Measurements from ENCODE around the gene ZNF552.
A peak's percentile ranks its signal among the peaks of the same experiment; 100 is the strongest.
"Not testable (repeated sequence)": the region's sequence is repeated elsewhere in the genome, so short reads cannot be mapped to it uniquely, and the experiment has no call there.

ZNF552 gene

DNA sequence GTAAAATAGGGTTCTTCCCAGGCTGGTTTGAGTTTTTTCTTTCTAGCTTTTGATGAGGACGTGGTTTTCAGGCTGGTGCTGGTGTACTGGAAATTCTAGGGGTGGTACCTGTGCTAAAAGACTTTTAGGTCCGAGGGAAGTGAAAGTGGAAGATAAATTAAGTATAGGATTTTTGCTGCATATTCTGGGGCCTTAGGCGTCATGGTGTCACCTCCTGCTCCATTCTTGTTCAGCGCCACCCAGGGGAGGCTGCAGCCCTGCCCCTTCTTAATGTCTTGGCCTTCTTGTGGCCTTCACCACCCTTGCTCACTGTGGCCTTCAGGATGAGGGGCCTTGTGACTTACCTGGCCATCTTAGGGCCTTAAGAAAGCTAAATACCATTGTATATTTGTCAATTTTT is 12.4 kb downstream of the ZNF552 start:
- Histone ChIP-seq H3K36me3 (ENCODE audit: insufficient read depth, low read length) (peaks cover 21% of the 10 kb centered on the region), H3K4me3 (ENCODE audit: low read depth in 1 of 2, low read length in 2 of 2) (no peak overlapping the region), H4K20me1 (ENCODE audit: insufficient read depth, low read length) (no peaks in the 10 kb centered on the region), H3K27ac (ENCODE audit: low read length) (no peak overlapping the region), H3K4me1 (ENCODE audit: insufficient read depth, low read length) (no peaks in the 10 kb centered on the region), H3K27me3 (ENCODE audit: insufficient read depth, low read length, poor library complexity) (no peaks in the 10 kb centered on the region), H3K9me3 (ENCODE audit: insufficient read depth, low read length, severe bottlenecking) (no peaks in the 10 kb centered on the region), H3K4me2 (ENCODE audit: insufficient read depth, low read length) (no peak overlapping the region), H3K9ac (ENCODE audit: low read depth, low read length) (no peak overlapping the region), H2AFZ (ENCODE audit: low read depth, low read length) (no peak overlapping the region), H3K79me2 (ENCODE audit: insufficient read depth, low read length) (peaks cover 50% of the 10 kb centered on the region)
- DNase-seq (no peak), ATAC-seq (ENCODE audit: insufficient read depth, low read depth) (no peak)
- TF ChIP-seq EZH2 (IDR thresholded peaks at IDR 0.05; ENCODE audit: borderline replicate concordance, low read depth, low read length, severe bottlenecking): no peak
- TF ChIP-seq, protein P1, sequence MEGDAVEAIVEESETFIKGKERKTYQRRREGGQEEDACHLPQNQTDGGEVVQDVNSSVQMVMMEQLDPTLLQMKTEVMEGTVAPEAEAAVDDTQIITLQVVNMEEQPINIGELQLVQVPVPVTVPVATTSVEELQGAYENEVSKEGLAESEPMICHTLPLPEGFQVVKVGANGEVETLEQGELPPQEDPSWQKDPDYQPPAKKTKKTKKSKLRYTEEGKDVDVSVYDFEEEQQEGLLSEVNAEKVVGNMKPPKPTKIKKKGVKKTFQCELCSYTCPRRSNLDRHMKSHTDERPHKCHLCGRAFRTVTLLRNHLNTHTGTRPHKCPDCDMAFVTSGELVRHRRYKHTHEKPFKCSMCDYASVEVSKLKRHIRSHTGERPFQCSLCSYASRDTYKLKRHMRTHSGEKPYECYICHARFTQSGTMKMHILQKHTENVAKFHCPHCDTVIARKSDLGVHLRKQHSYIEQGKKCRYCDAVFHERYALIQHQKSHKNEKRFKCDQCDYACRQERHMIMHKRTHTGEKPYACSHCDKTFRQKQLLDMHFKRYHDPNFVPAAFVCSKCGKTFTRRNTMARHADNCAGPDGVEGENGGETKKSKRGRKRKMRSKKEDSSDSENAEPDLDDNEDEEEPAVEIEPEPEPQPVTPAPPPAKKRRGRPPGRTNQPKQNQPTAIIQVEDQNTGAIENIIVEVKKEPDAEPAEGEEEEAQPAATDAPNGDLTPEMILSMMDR (IDR thresholded peaks at IDR 0.05; ENCODE audit: borderline replicate concordance, extremely low read depth, low read length, poor library complexity, severe bottlenecking): no peak

DNA sequence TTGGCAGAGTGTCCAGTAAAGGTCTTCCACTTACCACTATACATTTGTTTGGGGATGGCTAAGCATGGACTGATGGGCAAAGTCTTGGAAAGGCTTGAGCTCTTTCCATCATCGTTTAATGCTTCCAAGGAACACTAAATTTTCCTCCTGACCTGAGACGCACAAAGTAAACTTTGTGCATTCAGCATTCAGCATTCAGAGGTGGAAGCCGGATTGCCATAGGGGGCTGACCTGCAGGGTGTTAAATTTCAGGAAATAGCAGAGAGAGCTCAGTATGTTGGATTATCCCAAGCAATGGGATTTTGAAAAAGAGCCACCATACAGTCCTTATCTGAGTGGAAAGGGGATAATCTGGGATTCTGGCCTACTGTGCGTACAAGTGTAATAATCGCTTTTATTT is 14.0 kb downstream of the ZNF552 start:
- no peak overlapping the region for H3K27ac ChIP-seq (ENCODE audit: low read length)
- H3K9me3 ChIP-seq (ENCODE audit: insufficient read depth, low read length, severe bottlenecking): no peaks in the 10 kb centered on the region
- H3K4me2 ChIP-seq (ENCODE audit: insufficient read depth, low read length): no peak overlapping the region
- H3K36me3 ChIP-seq (ENCODE audit: insufficient read depth, low read length): peaks cover 20% of the 10 kb centered on the region
- TF ChIP-seq, protein P1 (IDR thresholded peaks at IDR 0.05; ENCODE audit: borderline replicate concordance, extremely low read depth, low read length, poor library complexity, severe bottlenecking): no peak
- TF ChIP-seq EZH2 (IDR thresholded peaks at IDR 0.05; ENCODE audit: borderline replicate concordance, low read depth, low read length, severe bottlenecking): no peak
- ATAC-seq (ENCODE audit: insufficient read depth, low read depth) (no peak), DNase-seq (no peak)
- no peak overlapping the region for H3K9ac ChIP-seq (ENCODE audit: low read depth, low read length)
- H3K4me1 ChIP-seq (ENCODE audit: insufficient read depth, low read length): no peaks in the 10 kb centered on the region
- H2AFZ ChIP-seq (ENCODE audit: low read depth, low read length): no peak overlapping the region
- H3K27me3 ChIP-seq (ENCODE audit: insufficient read depth, low read length, poor library complexity): no peaks in the 10 kb centered on the region
- H3K4me3 ChIP-seq (ENCODE audit: low read depth in 1 of 2, low read length in 2 of 2): no peak overlapping the region
- peaks cover 44% of the 10 kb centered on the region for H3K79me2 ChIP-seq (ENCODE audit: insufficient read depth, low read length)
- H4K20me1 ChIP-seq (ENCODE audit: insufficient read depth, low read length): no peaks in the 10 kb centered on the region

DNA sequence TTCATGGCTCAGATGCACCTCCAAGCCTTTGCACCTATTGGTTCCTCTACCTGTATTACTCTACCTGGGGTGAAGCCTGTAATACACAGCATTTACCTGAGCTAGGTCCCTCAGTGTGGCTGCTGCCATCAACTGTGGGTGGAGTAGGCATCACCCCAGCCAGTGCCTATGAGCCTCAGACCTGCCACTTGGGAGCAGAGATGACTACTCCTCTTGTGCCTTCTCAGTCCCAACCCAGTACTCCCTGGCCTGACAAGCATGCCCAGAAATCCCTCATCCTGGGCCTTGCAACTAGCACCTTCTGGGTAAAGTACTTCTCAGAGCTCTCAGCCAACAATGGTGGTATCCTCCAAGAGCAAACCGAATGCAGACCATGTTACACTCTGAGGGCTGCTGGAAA is 18.1 kb downstream of the ZNF552 start:
- H3K4me3 ChIP-seq (ENCODE audit: low read depth in 1 of 2, low read length in 2 of 2); H3K9ac ChIP-seq (ENCODE audit: low read depth, low read length); H3K27ac ChIP-seq (ENCODE audit: low read length); H3K4me1 ChIP-seq (ENCODE audit: insufficient read depth, low read length); H2AFZ ChIP-seq (ENCODE audit: low read depth, low read length); H3K4me2 ChIP-seq (ENCODE audit: insufficient read depth, low read length); H4K20me1 ChIP-seq (ENCODE audit: insufficient read depth, low read length); H3K27me3 ChIP-seq (ENCODE audit: insufficient read depth, low read length, poor library complexity); H3K9me3 ChIP-seq (ENCODE audit: insufficient read depth, low read length, severe bottlenecking); DNase-seq: not testable (repeated sequence)
- Histone ChIP-seq H3K79me2 (ENCODE audit: insufficient read depth, low read length) (peaks cover 43% of the 10 kb centered on the region), H3K36me3 (ENCODE audit: insufficient read depth, low read length) (peaks cover 37% of the 10 kb centered on the region)
- 0 out of 3 replicates have a peak, but pooled peaks have one; percentile 24 for ATAC-seq (ENCODE audit: insufficient read depth, low read depth)

DNA sequence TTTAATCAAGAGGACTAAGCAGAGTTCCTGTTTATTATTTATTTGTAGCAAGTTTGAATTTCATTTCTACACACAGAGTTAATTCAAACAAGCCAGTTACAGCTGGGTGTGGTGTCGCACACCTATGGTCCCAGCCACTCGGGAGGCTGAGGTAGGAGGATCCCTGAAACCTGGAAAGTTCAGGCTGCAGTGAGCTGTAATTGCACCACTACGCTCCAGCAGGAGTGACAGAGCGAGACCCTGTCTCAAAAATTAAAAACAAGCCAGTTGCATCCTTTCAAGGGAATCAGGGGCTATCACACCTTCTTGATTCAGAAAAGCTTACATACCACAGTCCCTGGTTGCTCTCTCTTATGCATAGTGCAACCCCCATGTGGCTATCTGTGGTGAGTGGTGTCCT is 25.4 kb downstream of the ZNF552 start:
- no peak for TF ChIP-seq EZH2 (IDR thresholded peaks at IDR 0.05; ENCODE audit: borderline replicate concordance, low read depth, low read length, severe bottlenecking)
- TF ChIP-seq, protein P1 (IDR thresholded peaks at IDR 0.05; ENCODE audit: borderline replicate concordance, extremely low read depth, low read length, poor library complexity, severe bottlenecking): no peak
- peaks cover 14% of the 10 kb centered on the region; the same call in 1 of the 2 replicates for H4K20me1 ChIP-seq (ENCODE audit: insufficient read depth, low read length)

More for the DNA sequence above, 25.4 kb downstream of the ZNF552 start:
- Histone ChIP-seq H3K9ac (ENCODE audit: low read depth, low read length) (no peak overlapping the region), H3K4me1 (ENCODE audit: insufficient read depth, low read length) (no peaks in the 10 kb centered on the region), H3K4me2 (ENCODE audit: insufficient read depth, low read length) (no peak overlapping the region), H2AFZ (ENCODE audit: low read depth, low read length) (no peak overlapping the region), H3K27me3 (ENCODE audit: insufficient read depth, low read length, poor library complexity) (no peaks in the 10 kb centered on the region), H3K36me3 (ENCODE audit: insufficient read depth, low read length) (peaks cover 60% of the 10 kb centered on the region), H3K4me3 (ENCODE audit: low read depth in 1 of 2, low read length in 2 of 2) (no peak overlapping the region), H3K27ac (ENCODE audit: low read length) (no peak overlapping the region), H3K79me2 (ENCODE audit: insufficient read depth, low read length) (peaks cover 79% of the 10 kb centered on the region), H3K9me3 (ENCODE audit: insufficient read depth, low read length, severe bottlenecking) (no peaks in the 10 kb centered on the region)
- no peak for DNase-seq
- no peak for ATAC-seq (ENCODE audit: insufficient read depth, low read depth)
